C4-2B (cell line): Measurements from ENCODE around the gene LILRA6.
"Not testable (repeated sequence)": the region's sequence is repeated elsewhere in the genome, so short reads cannot be mapped to it uniquely, and the experiment has no call there.

Source experiments
- H3K27ac ChIP-seq: fragments of 450-650 bp; 2 replicates; pipeline ENCODE4 v1.5.1; 2017
- CTCF ChIP-seq: fragments of 450-650 bp; conservative IDR thresholded peaks from 2 replicates; pipeline ENCODE4 v1.5.1; 2017; ENCODE audit warnings: mild to moderate bottlenecking
- ZFX ChIP-seq: fragments of 450-650 bp; IDR thresholded peaks from 2 replicates; pipeline ENCODE4 v1.6.1; 2017

The LILRA6 gene

GRCh38 chr19:54233941-54234340 is 8.6 kb downstream of the LILRA6 start:
- no peak overlapping the region for H3K27ac ChIP-seq
- no peak for TF ChIP-seq CTCF
- TF ChIP-seq ZFX = no peak

GRCh38 chr19:54231077-54231931 is 11.3 kb downstream of the LILRA6 start:
- H3K27ac ChIP-seq = no peak overlapping the region

GRCh38 chr19:54230031-54230430 is 12.6 kb downstream of the LILRA6 start:
- H3K27ac ChIP-seq = no peak overlapping the region
- TF ChIP-seq CTCF (no peak), ZFX (no peak)

More at GRCh38 chr19:54231077-54231931, 11.3 kb downstream of the LILRA6 start:
- TF ChIP-seq ZFX (no peak), CTCF (peak; percentile 99)

GRCh38 chr19:54229146-54229545 is 13.4 kb downstream of the LILRA6 start:
- no peak for TF ChIP-seq ZFX
- TF ChIP-seq CTCF = no peak
- no peak overlapping the region for H3K27ac ChIP-seq

GRCh38 chr19:54224619-54225018 is 18.0 kb downstream of the LILRA6 start:
- H3K27ac ChIP-seq = not testable (repeated sequence)

GRCh38 chr19:54223937-54224281 is 18.7 kb downstream of the LILRA6 start:
- not testable (repeated sequence) for H3K27ac ChIP-seq

- not testable (repeated sequence) for H3K27ac ChIP-seq
Measured at GRCh38 chr19:54223277-54223936, 19.2 kb downstream of the LILRA6 start.

- not testable (repeated sequence) for H3K27ac ChIP-seq
Measured at GRCh38 chr19:54222474-54223276, 19.9 kb downstream of the LILRA6 start, which contains the start of gene LILRB3. Gene LILRB3 (minus strand): TSS chr19:54223007. CDS start chr19:54222976, 31 bp downstream.

GRCh38 chr19:54221947-54222346 is 20.6 kb downstream of the LILRA6 start:
- H3K27ac ChIP-seq = not testable (repeated sequence)

- not testable (repeated sequence) for H3K27ac ChIP-seq
Measured at GRCh38 chr19:54219702-54220101, 22.9 kb downstream of the LILRA6 start.
